ENCODE measurements around the gene CTDP1. TPM values are rescaled to one million over a fixed set of nuclear protein-coding genes. Genes with fewer than 3 reads are reported as not detected.

The CTDP1 gene
- total RNA-seq, 1 experiment from 2014 or later, result 22.5 TPM

DNA sequence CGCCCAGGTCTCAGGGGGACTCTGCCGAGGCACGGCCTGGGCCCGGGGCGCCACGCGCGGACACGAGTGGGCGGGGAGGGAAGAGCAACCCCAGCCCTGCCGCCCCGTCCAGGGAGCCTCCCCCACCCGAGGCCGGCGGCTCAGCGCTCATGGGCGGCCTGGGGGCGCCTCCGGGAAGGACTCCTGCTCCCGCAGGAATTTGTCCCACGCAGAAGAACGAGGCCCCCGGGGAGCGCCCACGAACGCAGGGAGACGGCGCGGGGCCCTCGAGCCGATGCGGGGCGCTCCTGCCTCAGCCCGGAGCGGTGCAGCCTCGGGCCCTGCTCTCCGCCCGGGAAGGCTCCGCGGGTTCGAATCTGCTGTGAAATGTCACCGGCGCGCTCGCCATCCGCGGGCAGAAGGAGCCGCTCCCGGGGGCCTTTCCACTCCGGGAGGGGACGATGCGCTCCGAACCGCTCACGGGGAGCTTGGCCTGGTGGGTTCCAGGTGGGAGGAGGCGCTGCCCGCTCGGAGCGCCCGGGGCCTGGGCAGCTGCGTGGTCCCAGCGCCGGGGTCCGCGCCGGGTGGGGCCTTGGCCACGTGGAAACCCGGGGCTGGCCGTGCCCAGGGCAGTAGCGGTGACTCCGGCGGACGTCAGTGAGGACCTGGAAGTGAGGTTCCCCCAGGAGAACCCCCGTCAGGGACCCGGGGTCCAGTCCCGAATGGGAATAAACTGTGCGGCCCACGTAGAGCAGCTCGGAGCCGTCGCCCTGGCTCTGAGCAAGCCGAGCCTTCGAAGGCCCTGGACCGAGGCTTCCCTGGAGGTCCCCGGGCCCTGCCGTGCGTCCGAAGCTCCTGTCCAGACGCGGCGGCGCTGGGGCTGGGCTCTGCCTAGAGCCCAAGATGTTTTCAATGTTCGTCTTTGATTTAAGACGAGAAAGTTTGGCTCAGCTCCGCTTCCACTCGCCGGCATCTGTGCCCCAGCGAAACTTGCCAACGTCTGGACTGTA, 41.4 kb upstream of the CTDP1 start:
- intact Hi-C loops (cut with micrococcal nuclease; ENCODE audit: unreplicated experiment), result no loop called here
- TF ChIP-seq EZH2 (IDR thresholded peaks at IDR 0.05; ENCODE audit: borderline replicate concordance, low read depth, low read length, poor library complexity, severe bottlenecking), result no peak
- TF ChIP-seq, protein P1, sequence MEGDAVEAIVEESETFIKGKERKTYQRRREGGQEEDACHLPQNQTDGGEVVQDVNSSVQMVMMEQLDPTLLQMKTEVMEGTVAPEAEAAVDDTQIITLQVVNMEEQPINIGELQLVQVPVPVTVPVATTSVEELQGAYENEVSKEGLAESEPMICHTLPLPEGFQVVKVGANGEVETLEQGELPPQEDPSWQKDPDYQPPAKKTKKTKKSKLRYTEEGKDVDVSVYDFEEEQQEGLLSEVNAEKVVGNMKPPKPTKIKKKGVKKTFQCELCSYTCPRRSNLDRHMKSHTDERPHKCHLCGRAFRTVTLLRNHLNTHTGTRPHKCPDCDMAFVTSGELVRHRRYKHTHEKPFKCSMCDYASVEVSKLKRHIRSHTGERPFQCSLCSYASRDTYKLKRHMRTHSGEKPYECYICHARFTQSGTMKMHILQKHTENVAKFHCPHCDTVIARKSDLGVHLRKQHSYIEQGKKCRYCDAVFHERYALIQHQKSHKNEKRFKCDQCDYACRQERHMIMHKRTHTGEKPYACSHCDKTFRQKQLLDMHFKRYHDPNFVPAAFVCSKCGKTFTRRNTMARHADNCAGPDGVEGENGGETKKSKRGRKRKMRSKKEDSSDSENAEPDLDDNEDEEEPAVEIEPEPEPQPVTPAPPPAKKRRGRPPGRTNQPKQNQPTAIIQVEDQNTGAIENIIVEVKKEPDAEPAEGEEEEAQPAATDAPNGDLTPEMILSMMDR (conservative IDR thresholded peaks at IDR 0.05; ENCODE audit: low read depth, low read length), result no peak
- no TSS peak for BruUV-seq (replicated peaks)
- Histone ChIP-seq H3K27me3 (replicated peaks; ENCODE audit: insufficient read depth, low read depth, low read length, poor library complexity) (no peaks in the 10 kb centered on the region), H3K4me1 (ENCODE audit: insufficient read depth, low read length, poor library complexity, severe bottlenecking) (peaks cover 7% of the 10 kb centered on the region), H3K27ac (ENCODE audit: low read depth, low read length, poor library complexity, severe bottlenecking) (no peak overlapping the region), H3K36me3 (ENCODE audit: insufficient read depth, low read length, poor library complexity, severe bottlenecking) (no peaks in the 10 kb centered on the region), H3K9me3 (ENCODE audit: low read depth, low read length, poor library complexity, severe bottlenecking) (no peaks in the 10 kb centered on the region), H3K4me3 (ENCODE audit: low read depth, low read length, poor library complexity, severe bottlenecking) (no peak overlapping the region)
- CTCF ChIA-PET, result no interaction called here
- no peak for DNase-seq (ENCODE audit: low spot score)
- POLR2A ChIA-PET (ENCODE audit: low non-redundant PET), result no interaction called here

DNA sequence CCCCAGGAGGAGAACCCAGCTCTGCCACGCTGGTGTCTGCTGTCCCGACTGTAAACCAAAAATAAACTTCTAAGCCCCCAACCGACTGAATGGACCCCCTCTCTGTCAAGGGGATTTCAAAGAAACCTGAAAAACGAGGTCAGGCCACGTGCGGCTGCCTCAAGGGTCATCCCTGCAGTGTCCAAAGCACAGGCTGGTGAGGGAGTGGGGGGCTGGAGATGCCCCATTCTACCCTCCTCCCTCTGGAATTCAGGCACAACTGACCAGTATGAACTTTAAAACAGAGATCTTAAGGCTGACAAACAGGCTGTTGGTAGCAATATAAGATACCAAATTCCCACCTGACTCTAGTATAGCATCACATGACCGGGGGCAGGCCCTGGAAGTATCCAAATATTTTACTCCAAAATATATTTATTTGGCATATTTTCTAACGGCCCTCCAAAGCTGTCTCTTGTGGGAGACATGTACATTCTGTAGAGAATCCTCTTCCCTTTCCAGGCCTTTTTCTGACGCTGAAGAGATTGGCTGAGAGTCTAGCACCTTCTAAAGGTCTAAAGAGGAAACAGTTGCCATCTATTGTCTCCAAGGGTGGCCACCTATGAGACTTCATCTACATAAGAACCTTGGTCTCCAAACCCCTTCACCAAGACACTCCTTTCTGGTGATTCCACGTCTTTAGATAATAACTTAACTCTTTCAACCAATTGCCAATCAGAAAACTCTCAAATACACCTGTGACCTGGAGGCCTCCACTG, 40.4 kb upstream of the CTDP1 start:
- intact Hi-C loops (cut with micrococcal nuclease; ENCODE audit: unreplicated experiment), result no loop called here
- TF ChIP-seq, protein P1 (conservative IDR thresholded peaks at IDR 0.05; ENCODE audit: low read depth, low read length), result no peak
- no peak for TF ChIP-seq EZH2 (IDR thresholded peaks at IDR 0.05; ENCODE audit: borderline replicate concordance, low read depth, low read length, poor library complexity, severe bottlenecking)
- H3K9me3 ChIP-seq (ENCODE audit: low read depth, low read length, poor library complexity, severe bottlenecking), result no peaks in the 10 kb centered on the region
- ChIA-PET CTCF (no interaction called here), POLR2A (ENCODE audit: low non-redundant PET) (no interaction called here)
- no peak overlapping the region for H3K27ac ChIP-seq (ENCODE audit: low read depth, low read length, poor library complexity, severe bottlenecking)
- H3K27me3 ChIP-seq (replicated peaks; ENCODE audit: insufficient read depth, low read depth, low read length, poor library complexity), result no peaks in the 10 kb centered on the region
- peaks cover 15% of the 10 kb centered on the region for H3K4me1 ChIP-seq (ENCODE audit: insufficient read depth, low read length, poor library complexity, severe bottlenecking)
- H3K4me3 ChIP-seq (ENCODE audit: low read depth, low read length, poor library complexity, severe bottlenecking), result no peak overlapping the region
- no peaks in the 10 kb centered on the region for H3K36me3 ChIP-seq (ENCODE audit: insufficient read depth, low read length, poor library complexity, severe bottlenecking)
- no TSS peak for BruUV-seq (replicated peaks)
- no peak for DNase-seq (ENCODE audit: low spot score)

GRCh38 chr18:79640064-79640672, 39.4 kb upstream of the CTDP1 start:
- Histone ChIP-seq H3K27ac (ENCODE audit: low read depth, low read length, poor library complexity, severe bottlenecking) (no peak overlapping the region), H3K27me3 (replicated peaks; ENCODE audit: insufficient read depth, low read depth, low read length, poor library complexity) (no peaks in the 10 kb centered on the region), H3K36me3 (ENCODE audit: insufficient read depth, low read length, poor library complexity, severe bottlenecking) (no peaks in the 10 kb centered on the region), H3K4me1 (ENCODE audit: insufficient read depth, low read length, poor library complexity, severe bottlenecking) (peaks cover 15% of the 10 kb centered on the region), H3K9me3 (ENCODE audit: low read depth, low read length, poor library complexity, severe bottlenecking) (no peaks in the 10 kb centered on the region), H3K4me3 (ENCODE audit: low read depth, low read length, poor library complexity, severe bottlenecking) (no peak overlapping the region)
- intact Hi-C loops (cut with micrococcal nuclease; ENCODE audit: unreplicated experiment), result loop anchor here (5.0 kb wide), 1 partner anchor 113 kb away; no protein-coding TSS in a partner anchor
- ChIA-PET CTCF (no interaction called here), POLR2A (ENCODE audit: low non-redundant PET) (no interaction called here)
- BruUV-seq (replicated peaks), result no TSS peak
- TF ChIP-seq, protein P1 (conservative IDR thresholded peaks at IDR 0.05; ENCODE audit: low read depth, low read length), result no peak
- no peak for TF ChIP-seq EZH2 (IDR thresholded peaks at IDR 0.05; ENCODE audit: borderline replicate concordance, low read depth, low read length, poor library complexity, severe bottlenecking)
- no peak for DNase-seq (ENCODE audit: low spot score)

Data from A673 (cell line).